H1 (cell line): ENCODE data around the gene RNF31. TPM values are rescaled to one million over a fixed set of nuclear protein-coding genes. Genes with fewer than 3 reads are reported as not detected.

Experiments
- CTCF ChIA-PET: fragments of 300-600 bp; sonication (Branson Sonifier 250); formaldehyde crosslinking; loops from one replicate; lab custom pipeline; 2021; ENCODE audit not compliant: partially characterized antibody; lab: Charles Lee
- POLR2A ChIA-PET: fragments of 300-600 bp; sonication (Branson Sonifier 250); formaldehyde crosslinking; loops from one replicate; lab custom pipeline; 2021; ENCODE audit warnings: inconsistent platforms; ENCODE audit not compliant: partially characterized antibody; lab: Charles Lee
- DNase-seq, 2 experiments: peaks; one replicate each; pipeline versions ENCODE4 v3.0.0 to v3.0.0-alpha.2; 2010 to 2022; ENCODE audit warnings: low spot score in 2 of 2, low read depth in 1 of 2, mixed read lengths in 1 of 2
- FAIRE-seq: peaks from 2 replicates; lab custom pipeline; 2011; peaks lifted over from hg19 to GRCh38; lab: Jason Lieb, UNC
- H2AFZ ChIP-seq: 2 replicates; pipeline ENCODE4 v1.8.1; 2012; ENCODE audit warnings: low read length, inconsistent platforms
- H2AK5ac ChIP-seq: 2 replicates; pipeline ENCODE4 v1.6.1; 2013; ENCODE audit warnings: low read depth, low read length
- H2BK120ac ChIP-seq: replicated peaks from 2 replicates; pipeline ENCODE3; 2013; ENCODE audit warnings: low read depth, low read length, inconsistent platforms
- H2BK12ac ChIP-seq: 2 replicates; pipeline ENCODE4 v1.6.1; 2013; ENCODE audit warnings: low read depth, low read length
- H2BK15ac ChIP-seq: 2 replicates; pipeline ENCODE4 v1.6.1; 2013; ENCODE audit warnings: low read length
- H2BK20ac ChIP-seq: 2 replicates; pipeline ENCODE4 v1.6.1; 2013; ENCODE audit warnings: low read length
- H2BK5ac ChIP-seq: 2 replicates; pipeline ENCODE4 v1.6.1; 2013; ENCODE audit warnings: low read depth, low read length
- H3K14ac ChIP-seq: 2 replicates; pipeline ENCODE4 v1.6.1; 2013; ENCODE audit warnings: inconsistent platforms; ENCODE audit not compliant: insufficient read length
- H3K18ac ChIP-seq: 2 replicates; pipeline ENCODE4 v1.6.1; 2013; ENCODE audit warnings: low read length; ENCODE audit errors: extremely low read depth
- H3K23ac ChIP-seq: 2 replicates; pipeline ENCODE4 v1.6.1; 2013; ENCODE audit warnings: inconsistent platforms; ENCODE audit not compliant: insufficient read length
- H3K23me2 ChIP-seq: 2 replicates; pipeline ENCODE4 v1.6.1; 2013; ENCODE audit warnings: low read depth, low read length
- H3K27ac ChIP-seq: 2 replicates; pipeline ENCODE4 v1.6.1; 2011; ENCODE audit warnings: low read depth, low read length, inconsistent platforms
- H3K27me3 ChIP-seq, 4 experiments: replicated peaks in 1 of 4; 1 replicate in 1 of 4; 2 replicates in 3 of 4; pipeline versions ENCODE4 v1.6.1 to v1.8.1; 2011 to 2013; ENCODE audit warnings: low read length in 3 of 4, mild to moderate bottlenecking in 3 of 4, inconsistent platforms in 2 of 4, mixed read lengths in 2 of 4, moderate library complexity in 1 of 4; ENCODE audit not compliant: control insufficient read depth in 3 of 4, insufficient read depth in 3 of 4; ENCODE audit errors: extremely low read depth in 1 of 4
- H3K36me3 ChIP-seq, 4 experiments: 2 replicates each; pipeline versions ENCODE4 v1.6.1 to v1.8.1; 2011 to 2013; ENCODE audit warnings: mild to moderate bottlenecking in 4 of 4, low read length in 3 of 4, moderate library complexity in 2 of 4, control low read depth in 1 of 4, inconsistent platforms in 1 of 4; ENCODE audit not compliant: insufficient read depth in 4 of 4, control insufficient read depth in 2 of 4
- H3K4ac ChIP-seq: replicated peaks from 2 replicates; pipeline ENCODE3; 2013; ENCODE audit warnings: low read length, low read depth, mixed read lengths, inconsistent platforms; ENCODE audit not compliant: insufficient read length
- H3K4me1 ChIP-seq, 4 experiments: replicated peaks in 1 of 4; 1 replicate in 1 of 4; 2 replicates in 3 of 4; pipeline versions ENCODE4 v1.6.1 to v1.8.1; 2011 to 2013; ENCODE audit warnings: low read length in 3 of 4, inconsistent platforms in 2 of 4, mixed read lengths in 1 of 4; ENCODE audit not compliant: insufficient read depth in 4 of 4, control insufficient read depth in 3 of 4
- H3K4me2 ChIP-seq, 2 experiments: 2 replicates each; pipeline versions ENCODE4 v1.6.1 to v1.8.1; 2011 to 2013; ENCODE audit warnings: low read depth in 2 of 2, low read length in 2 of 2, control low read depth in 1 of 2, inconsistent platforms in 1 of 2, mild to moderate bottlenecking in 1 of 2; ENCODE audit not compliant: insufficient read depth in 1 of 2
- H3K4me3 ChIP-seq, 4 experiments: fragments of 200-600, 300-600 bp in 1 of 4; sonication (generic), shearing (Covaris generic), sonication (Bioruptor Twin) in 1 of 4; 2 replicates each; pipeline versions ENCODE4 v1.5.1 to v1.8.1; 2011 to 2016; ENCODE audit warnings: low read length in 4 of 4, low read depth in 3 of 4, control low read depth in 2 of 4, inconsistent platforms in 2 of 4, mild to moderate bottlenecking in 2 of 4, mixed read lengths in 1 of 4, moderate library complexity in 1 of 4; ENCODE audit not compliant: insufficient read depth in 2 of 4; ENCODE audit errors: extremely low read depth in 1 of 4
- H3K56ac ChIP-seq: replicated peaks from 2 replicates; pipeline ENCODE3; 2013; ENCODE audit warnings: low read depth, mild to moderate bottlenecking, mixed read lengths, low read length, inconsistent platforms; ENCODE audit not compliant: insufficient read length
- H3K79me1 ChIP-seq: 2 replicates; pipeline ENCODE4 v1.6.1; 2013; ENCODE audit warnings: low read depth, low read length, control low read depth
- H3K79me2 ChIP-seq, 2 experiments: 2 replicates each; pipeline versions ENCODE4 v1.6.1 to v1.8.1; 2012 to 2013; ENCODE audit warnings: low read length in 2 of 2, mild to moderate bottlenecking in 2 of 2, inconsistent platforms in 1 of 2; ENCODE audit not compliant: insufficient read depth in 2 of 2, control insufficient read depth in 1 of 2
- H3K9ac ChIP-seq, 4 experiments: replicated peaks in 1 of 4; 1 replicate in 1 of 4; 2 replicates in 3 of 4; pipeline versions ENCODE4 v1.6.1 to v1.8.1; 2011 to 2013; ENCODE audit warnings: low read depth in 3 of 4, low read length in 3 of 4, control low read depth in 2 of 4, mild to moderate bottlenecking in 2 of 4, moderate library complexity in 2 of 4, inconsistent platforms in 1 of 4; ENCODE audit errors: extremely low read depth in 1 of 4
- H3K9me3 ChIP-seq, 2 experiments: 2 replicates each; pipeline versions ENCODE4 v1.6.1 to v1.8.1; 2012 to 2013; ENCODE audit warnings: mild to moderate bottlenecking in 2 of 2, moderate library complexity in 2 of 2, control low read depth in 1 of 2, inconsistent platforms in 1 of 2, low read depth in 1 of 2, low read length in 1 of 2, mixed read lengths in 1 of 2; ENCODE audit not compliant: insufficient read depth in 2 of 2
- H4K20me1 ChIP-seq, 2 experiments: replicated peaks in 1 of 2; 2 replicates each; pipeline versions ENCODE3 to v1.8.1; 2011 to 2013; ENCODE audit warnings: inconsistent platforms in 2 of 2, low read length in 2 of 2, mild to moderate bottlenecking in 1 of 2; ENCODE audit not compliant: insufficient read depth in 2 of 2, control insufficient read depth in 1 of 2
- H4K5ac ChIP-seq: 2 replicates; pipeline ENCODE4 v1.6.1; 2013; ENCODE audit warnings: low read length, low read depth, mixed read lengths, inconsistent platforms; ENCODE audit not compliant: insufficient read length
- H4K8ac ChIP-seq: 2 replicates; pipeline ENCODE4 v1.8.0; 2013; ENCODE audit warnings: mild to moderate bottlenecking, moderate library complexity, low read length, inconsistent platforms; ENCODE audit not compliant: insufficient read depth; ENCODE audit errors: extremely low read depth
- H4K91ac ChIP-seq: replicated peaks from 2 replicates; pipeline ENCODE3; 2013; ENCODE audit warnings: low read length, mixed read lengths, inconsistent platforms; ENCODE audit not compliant: insufficient read length
- CBX5 ChIP-seq: fragments of 300-800, 300-1000 bp; sonication (generic); IDR thresholded peaks from 2 replicates; pipeline ENCODE4 v1.7.1; 2016; ENCODE audit warnings: antibody characterized with exemption, low read length, low read depth
- CHD2 ChIP-seq: IDR thresholded peaks from 2 replicates; pipeline ENCODE4 v1.6.1; 2012; ENCODE audit warnings: low read length, improper control_type of control experiment
- CTCF ChIP-seq, 3 experiments: IDR thresholded peaks; 1 replicate in 2 of 3; 2 replicates in 1 of 3; pipeline versions ENCODE4 v1.5.1 to v1.6.1; 2011; ENCODE audit warnings: low read length in 3 of 3, mild to moderate bottlenecking in 3 of 3, inconsistent platforms in 2 of 3, low read depth in 1 of 3, moderate library complexity in 1 of 3; ENCODE audit not compliant: insufficient read depth in 1 of 3; ENCODE audit errors: control extremely low read depth in 1 of 3
- EGR1 ChIP-seq: IDR thresholded peaks from 2 replicates; pipeline ENCODE4 v1.6.1; 2011; ENCODE audit warnings: low read depth, low read length, borderline replicate concordance
- JUN ChIP-seq: IDR thresholded peaks from 2 replicates; pipeline ENCODE4 v1.6.1; 2011; ENCODE audit warnings: low read depth, mild to moderate bottlenecking, improper control_type of control experiment, low read length
- KDM5A ChIP-seq: fragments of 200-600 bp; IDR thresholded peaks from 2 replicates; pipeline ENCODE4 v1.7.1; 2012; ENCODE audit warnings: mild to moderate bottlenecking, low read length, inconsistent platforms, mixed read lengths
- POLR2AphosphoS5 ChIP-seq: IDR thresholded peaks from 2 replicates; pipeline ENCODE4 v1.6.1; 2011; ENCODE audit warnings: low read depth, low read length
- RAD21 ChIP-seq, 2 experiments: IDR thresholded peaks in 1 of 2; conservative IDR thresholded peaks in 1 of 2; 2 replicates each; pipeline ENCODE4 v1.6.1; 2011; ENCODE audit warnings: low read depth in 2 of 2, low read length in 2 of 2, improper control_type of control experiment in 1 of 2, inconsistent platforms in 1 of 2, mild to moderate bottlenecking in 1 of 2, moderate library complexity in 1 of 2
- RNF2 ChIP-seq: fragments of 200-900, 300-1000 bp; sonication (generic); IDR thresholded peaks from 2 replicates; pipeline ENCODE4 v1.7.1; 2016; ENCODE audit warnings: borderline replicate concordance, low read depth, mild to moderate bottlenecking, antibody characterized with exemption, low read length; ENCODE audit not compliant: poor library complexity, severe bottlenecking; ENCODE audit errors: missing control alignments
- SP2 ChIP-seq: IDR thresholded peaks from 2 replicates; pipeline ENCODE4 v1.6.1; 2012; ENCODE audit warnings: mild to moderate bottlenecking, low read length, inconsistent platforms
- WGBS, 2 experiments: shearing (Covaris generic) in 1 of 2; methylation state at CpG; one replicate each; pipeline versions ENCODE4 v1.1.6 to v1.1.7; 2013 to 2015; ENCODE audit warnings: low lambda C conversion rate in 2 of 2, mixed read lengths in 2 of 2, inconsistent platforms in 1 of 2, low coverage in 1 of 2, missing lambda C conversion rate in 1 of 2; ENCODE audit not compliant: insufficient replicate concordance in 2 of 2, insufficient coverage in 1 of 2, insufficient read length in 1 of 2; ENCODE audit errors: extremely low coverage in 1 of 2, missing lambda C conversion rate in 1 of 2; 5-methylcytosine and 5-hydroxymethylcytosine counted together
- polyA plus RNA-seq, 7 experiments: library from polyadenylated mRNA; depleted of rRNA in 3 of 7; stranded (reverse) in 5 of 7; unstranded in 2 of 7; fragments of >200 nt in 5 of 7; fragments of 200-250 nt in 2 of 7; gene quantifications; 1 replicate in 5 of 7; 2 replicates in 1 of 7; 4 replicates in 1 of 7; pipeline versions ENCODE4 v1.2.1 to v1.2.3, GENCODE V29; 2011 to 2013; ENCODE audit warnings: missing spikeins in 2 of 7, mixed read lengths in 2 of 7
- total RNA-seq: library from RNA; stranded (reverse); fragmentation: NEBNext Ultra II Directional; extraction: Animal tissue kit (Norgen Biotek cat#: 25700); gene quantifications from 2 replicates; pipeline ENCODE4 v1.2.1, GENCODE V29; 2021

Gene RNF31
- total and polyA plus RNA-seq, 2 of the 8 experiments (the other 6 are each of a cell fraction or from before 2014, with no cell fraction given), result 17.5 to 72.0 TPM

GRCh38 chr14:24145219-24145618 lies 2.1 kb upstream of the RNF31 start:
- H2BK15ac ChIP-seq, result no peak overlapping the region
- H3K14ac ChIP-seq, result no peak overlapping the region
- no peak overlapping the region for H2BK5ac ChIP-seq
- peak overlapping the region in 1 of 2 experiments; percentile 83; a peak in 2 of 4 replicates for H3K4me2 ChIP-seq
- no peak overlapping the region for H2AK5ac ChIP-seq
- peaks cover 0 to 10% (median 8%) of the 10 kb centered on the region in 4 experiments; a peak in 5 of 7 replicates for H3K4me1 ChIP-seq
- no peak overlapping the region for H2BK120ac ChIP-seq
- peak overlapping the region in 1 of 4 experiments; percentile 98; a peak in 1 of 8 replicates for H3K4me3 ChIP-seq
- H3K18ac ChIP-seq, result no peak overlapping the region
- POLR2A ChIA-PET, result interaction anchor here (1.3 to 9.6 kb wide), 10 partner anchors 8 to 69 kb away, joined by 3 to 86 read pairs (median 6); partner anchors contain the start of genes CHMP4A, IRF9, PSME1 and REC8
- no peak overlapping the region for H3K4ac ChIP-seq
- CTCF ChIA-PET, result interaction anchor here (0.8 to 3.0 kb wide), 4 partner anchors 8 to 87 kb away, joined by 3 to 9 read pairs (median 5); no protein-coding TSS in a partner anchor
- H2AFZ ChIP-seq, result no peak overlapping the region
- WGBS, 2 experiments, result 84% methylated on average over 2 of the region's 2 CpGs; no CpG with 5 or more reads in 1 of the 2 experiments
- no peak overlapping the region for H2BK12ac ChIP-seq
- no peaks in the 10 kb centered on the region for H3K27me3 ChIP-seq
- H3K9me3 ChIP-seq, result no peaks in the 10 kb centered on the region
- H3K56ac ChIP-seq, result no peak overlapping the region
- DNase-seq, result no peak
- peaks cover 13% of the 10 kb centered on the region for H3K23me2 ChIP-seq
- H3K79me1 ChIP-seq, result peaks cover 6% of the 10 kb centered on the region; the same call in 1 of the 2 replicates
- H2BK20ac ChIP-seq, result no peak overlapping the region
- FAIRE-seq, result no peak
- no peak overlapping the region for H3K27ac ChIP-seq
- H3K23ac ChIP-seq, result no peak overlapping the region
- H3K79me2 ChIP-seq, result peaks cover 0 to 28% of the 10 kb centered on the region in 2 experiments; a peak in 3 of 4 replicates
- peaks cover 4 to 18% (median 12%) of the 10 kb centered on the region in 4 experiments; a peak in 7 of 8 replicates for H3K36me3 ChIP-seq
- H4K8ac ChIP-seq, result no peak overlapping the region
- no peak overlapping the region for H3K9ac ChIP-seq
- no peak overlapping the region for H4K5ac ChIP-seq
- H4K20me1 ChIP-seq, result peaks cover 0 to 12% of the 10 kb centered on the region in 2 experiments
- H4K91ac ChIP-seq, result no peak overlapping the region
- TF ChIP-seq JUN, result no peak
- no peak for TF ChIP-seq POLR2AphosphoS5
- TF ChIP-seq CHD2, result no peak
- TF ChIP-seq CBX5, result no peak
- no peak for TF ChIP-seq RAD21 (IDR thresholded peaks at IDR 0.05 in 1 of 2, conservative IDR thresholded peaks at IDR 0.05 in 1 of 2; ENCODE audit: low read depth in 2 of 2, low read length in 2 of 2)
- TF ChIP-seq KDM5A, result no peak
- TF ChIP-seq RNF2, result no peak
- no peak for TF ChIP-seq CTCF (IDR thresholded peaks at IDR 0.05; ENCODE audit: control extremely low read depth in 1 of 3, insufficient read depth in 1 of 3, low read depth in 1 of 3, low read length in 3 of 3)
- no peak for TF ChIP-seq EGR1
- no peak for TF ChIP-seq SP2
